Vagina (tissue), 2 donors: ENCODE results near the gene ZNF160.

ENCODE experiments used
- POLR2A ChIP-seq, 2 donors: fragments of 450-650 bp; IDR thresholded peaks; one replicate each; pipeline ENCODE4 v1.6.1; 2017; ENCODE audit warnings: antibody characterized with exemption in 2 of 2, mild to moderate bottlenecking in 2 of 2, moderate library complexity in 2 of 2
- POLR2AphosphoS5 ChIP-seq, 2 donors: sonication (generic); formaldehyde crosslinking; IDR thresholded peaks; one replicate each; pipeline ENCODE4 v1.9.0; 2017; ENCODE audit warnings: antibody characterized with exemption in 2 of 2, mild to moderate bottlenecking in 2 of 2, low read depth in 1 of 2; ENCODE audit not compliant: insufficient read depth in 1 of 2
- TF ChIP-seq, protein P1 (sequence below), 3 experiments: fragments of 450-650 bp in 2 of 3; fragments of 200-600 bp in 1 of 3; sonication (generic) in 1 of 3; IDR thresholded peaks; one replicate each; pipeline ENCODE4 v1.5.1; 2017 to 2019; ENCODE audit warnings: antibody characterized with exemption in 3 of 3, mild to moderate bottlenecking in 2 of 3, moderate library complexity in 2 of 3

DNA sequence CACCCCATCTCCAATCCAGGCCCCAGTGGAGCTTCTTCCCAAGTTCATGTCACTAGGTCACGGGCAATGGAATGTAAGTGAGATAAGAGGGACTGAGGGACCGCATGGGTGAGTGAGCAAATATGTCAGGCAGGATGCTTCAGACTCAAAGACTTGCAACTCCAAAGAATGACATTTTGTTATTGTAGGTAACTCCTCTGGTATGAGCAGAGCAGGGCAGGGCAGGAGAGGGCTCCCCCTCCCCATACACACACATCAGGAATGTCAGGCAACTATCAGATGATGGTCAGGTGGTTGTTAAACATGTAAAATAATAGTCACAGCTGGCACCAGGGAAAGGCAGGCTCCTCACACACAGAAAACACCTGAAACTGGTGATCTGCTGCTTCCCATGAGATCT lies 48.1 kb downstream of the ZNF160 start:
- no peak for TF ChIP-seq POLR2A (IDR thresholded peaks at IDR 0.05)
- TF ChIP-seq, protein P1, sequence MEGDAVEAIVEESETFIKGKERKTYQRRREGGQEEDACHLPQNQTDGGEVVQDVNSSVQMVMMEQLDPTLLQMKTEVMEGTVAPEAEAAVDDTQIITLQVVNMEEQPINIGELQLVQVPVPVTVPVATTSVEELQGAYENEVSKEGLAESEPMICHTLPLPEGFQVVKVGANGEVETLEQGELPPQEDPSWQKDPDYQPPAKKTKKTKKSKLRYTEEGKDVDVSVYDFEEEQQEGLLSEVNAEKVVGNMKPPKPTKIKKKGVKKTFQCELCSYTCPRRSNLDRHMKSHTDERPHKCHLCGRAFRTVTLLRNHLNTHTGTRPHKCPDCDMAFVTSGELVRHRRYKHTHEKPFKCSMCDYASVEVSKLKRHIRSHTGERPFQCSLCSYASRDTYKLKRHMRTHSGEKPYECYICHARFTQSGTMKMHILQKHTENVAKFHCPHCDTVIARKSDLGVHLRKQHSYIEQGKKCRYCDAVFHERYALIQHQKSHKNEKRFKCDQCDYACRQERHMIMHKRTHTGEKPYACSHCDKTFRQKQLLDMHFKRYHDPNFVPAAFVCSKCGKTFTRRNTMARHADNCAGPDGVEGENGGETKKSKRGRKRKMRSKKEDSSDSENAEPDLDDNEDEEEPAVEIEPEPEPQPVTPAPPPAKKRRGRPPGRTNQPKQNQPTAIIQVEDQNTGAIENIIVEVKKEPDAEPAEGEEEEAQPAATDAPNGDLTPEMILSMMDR (IDR thresholded peaks at IDR 0.05) = no peak
- no peak for TF ChIP-seq POLR2AphosphoS5 (IDR thresholded peaks at IDR 0.05; ENCODE audit: insufficient read depth in 1 of 2, low read depth in 1 of 2)
